Measurements from ENCODE around the gene SOCS6.
"Not testable (repeated sequence)": the region's sequence is repeated elsewhere in the genome, so short reads cannot be mapped to it uniquely, and the experiment has no call there.

The SOCS6 gene

DNA sequence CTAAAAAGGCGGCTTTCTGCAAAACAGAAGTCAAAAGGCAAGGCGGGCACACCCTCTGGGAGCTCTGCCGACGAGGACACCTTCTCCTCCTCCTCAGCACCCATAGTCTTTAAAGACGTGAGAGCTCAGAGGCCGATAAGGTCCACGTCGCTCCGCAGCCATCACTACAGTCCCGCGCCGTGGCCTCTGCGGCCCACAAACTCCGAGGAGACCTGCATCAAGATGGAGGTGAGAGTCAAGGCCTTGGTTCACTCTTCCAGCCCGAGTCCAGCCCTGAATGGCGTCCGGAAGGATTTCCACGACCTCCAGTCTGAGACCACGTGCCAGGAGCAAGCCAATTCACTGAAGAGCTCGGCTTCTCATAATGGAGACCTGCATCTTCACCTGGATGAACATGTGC is 36.1 kb downstream of the SOCS6 start:
- no peak for DNase-seq

- no peak for DNase-seq
These were observed 37.4 kb downstream of the SOCS6 start for GRCh38 chr18:70326255-70326654.

DNA sequence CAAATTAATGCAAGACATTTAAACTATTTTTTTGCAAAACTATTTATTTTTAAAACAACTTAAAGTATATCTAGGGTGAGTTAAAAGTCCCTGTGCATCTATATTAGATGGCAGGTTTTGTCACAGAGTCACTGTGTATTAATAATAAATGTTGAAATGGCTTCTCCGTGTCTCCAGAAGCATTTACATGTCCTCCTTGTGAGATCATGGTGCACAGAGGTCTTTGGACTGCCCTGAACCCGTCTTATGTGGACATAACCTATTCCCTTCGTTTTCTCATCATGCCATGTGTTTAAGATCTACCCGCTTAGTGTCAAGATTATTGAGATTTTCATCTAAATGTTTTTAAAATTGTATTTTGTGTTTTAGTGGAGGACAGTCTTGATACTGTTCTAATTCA is 39.3 kb downstream of the SOCS6 start:
- DNase-seq, result no peak

DNA sequence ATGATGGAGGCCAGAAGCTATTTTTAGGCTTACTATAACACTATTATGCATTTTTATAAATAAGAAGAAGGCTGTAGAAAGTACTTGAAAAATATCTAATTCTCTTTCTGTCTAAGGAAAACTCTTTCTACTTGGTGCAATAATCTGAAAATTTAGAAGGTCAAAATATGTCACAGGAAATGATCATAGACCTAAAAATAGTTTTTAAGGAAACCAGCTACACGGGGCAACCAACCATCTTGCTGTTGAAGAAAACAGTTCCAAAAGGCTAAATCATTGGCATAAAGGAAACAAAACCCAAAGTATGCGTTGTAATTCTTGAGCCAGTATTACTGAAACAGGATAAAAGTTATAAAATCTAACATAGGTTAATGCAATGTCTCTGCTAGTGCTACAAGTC is 40.2 kb downstream of the SOCS6 start:
- peak; percentile 44 for DNase-seq

- no peak for DNase-seq
These were observed 42.0 kb downstream of the SOCS6 start for GRCh38 chr18:70330887-70331286.

DNA sequence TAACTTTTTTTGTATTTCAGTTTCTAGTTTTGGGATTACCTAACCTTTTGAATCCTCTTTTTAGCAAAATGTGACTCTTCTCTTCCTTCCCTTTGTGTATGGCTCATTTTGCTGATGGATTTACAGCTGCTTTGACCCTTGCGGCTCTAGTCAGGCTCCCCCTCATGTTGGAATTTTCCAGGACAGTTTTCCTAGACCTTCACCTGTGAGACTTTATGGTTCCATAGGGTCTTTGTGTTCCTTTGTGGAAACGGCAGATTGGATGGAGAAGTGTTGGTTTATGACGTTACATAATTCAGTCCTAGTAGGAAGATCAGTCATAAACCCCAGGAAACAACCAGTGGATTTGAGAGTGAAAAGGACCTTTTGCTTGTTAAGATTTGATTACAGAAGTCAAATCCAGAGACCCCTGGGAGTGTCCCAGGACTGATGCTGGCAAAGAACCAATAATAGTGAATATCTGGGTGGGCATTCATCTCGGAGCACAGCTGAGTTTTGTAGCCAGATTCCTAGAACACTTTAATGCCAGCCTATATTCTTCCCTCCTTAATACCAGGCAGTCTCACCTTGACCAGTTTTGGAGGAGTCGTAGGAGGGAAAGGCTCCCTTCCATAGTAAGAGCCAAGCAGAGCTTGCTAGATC is 42.7 kb downstream of the SOCS6 start:
- no peak for DNase-seq

- peak; percentile 65 for DNase-seq
These were observed 43.8 kb downstream of the SOCS6 start for GRCh38 chr18:70332694-70333093.

GRCh38 chr18:70333316-70333715 is 44.5 kb downstream of the SOCS6 start:
- DNase-seq, result peak; percentile 19

DNA sequence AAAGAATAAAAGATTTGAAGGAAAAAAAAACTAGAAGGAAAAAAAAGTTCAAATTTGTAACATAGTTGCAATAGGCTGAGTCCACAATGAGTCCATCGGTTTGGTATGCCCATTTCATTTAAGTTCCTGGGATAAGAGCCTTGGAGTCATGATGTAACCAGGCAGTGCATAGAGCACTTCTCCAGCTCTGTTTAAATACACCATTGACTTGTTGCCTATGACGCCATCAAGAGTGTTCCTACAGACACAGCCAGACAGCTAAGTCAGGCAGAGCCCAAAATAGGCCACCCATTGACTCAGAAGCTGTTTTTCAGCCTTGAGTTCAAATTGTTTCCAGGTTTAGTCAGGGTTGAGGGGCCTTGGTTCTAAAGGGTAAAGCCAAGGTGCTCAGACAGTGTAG is 44.9 kb downstream of the SOCS6 start:
- peak; percentile 98 for DNase-seq

DNA sequence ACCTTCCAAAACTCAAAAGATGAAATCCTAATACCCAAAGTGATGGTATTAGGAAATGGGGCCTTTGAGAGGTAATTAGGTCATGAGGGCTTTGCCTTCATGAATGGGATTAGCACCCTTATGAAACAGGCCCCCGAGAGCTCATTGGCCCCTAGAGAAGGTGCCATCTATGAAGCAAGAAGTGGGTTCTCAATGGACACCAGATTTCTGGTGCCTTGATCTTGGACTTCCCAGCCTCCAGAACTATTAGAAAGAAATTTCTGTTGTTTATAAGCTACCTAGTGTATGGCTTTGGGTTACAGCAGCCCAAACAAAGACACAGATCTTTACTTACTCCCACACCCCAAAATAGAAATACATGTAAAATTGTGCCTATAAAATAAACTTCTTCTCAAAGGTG is 45.4 kb downstream of the SOCS6 start:
- no peak for DNase-seq

DNA sequence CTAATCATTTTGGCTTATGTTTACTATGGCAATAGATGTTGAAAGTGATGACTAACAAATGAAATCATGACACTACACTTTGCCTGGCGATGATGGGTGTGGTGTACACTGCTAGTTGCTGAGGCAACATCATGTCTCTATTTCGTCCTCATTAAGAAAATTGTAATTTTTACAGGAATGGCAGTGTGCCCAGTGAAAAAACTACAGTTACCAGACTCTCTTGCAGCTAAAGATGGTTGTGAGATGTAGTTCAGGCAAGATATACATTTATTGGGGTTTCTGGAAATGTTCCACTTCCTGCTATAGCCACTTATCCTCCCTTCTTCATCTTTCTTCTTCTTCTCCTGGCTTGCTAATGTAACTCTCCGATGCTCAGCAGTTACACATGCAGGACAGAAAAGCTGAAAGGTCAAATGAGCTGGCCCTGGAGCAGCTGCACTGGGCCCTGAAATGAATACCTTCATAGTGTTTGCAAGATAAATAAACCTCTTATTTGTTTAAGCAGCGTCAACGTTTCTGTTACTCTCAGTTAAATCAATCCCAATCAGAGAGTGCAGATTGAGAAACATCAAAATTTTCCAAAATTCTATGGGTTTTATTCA is 46.0 kb downstream of the SOCS6 start:
- DNase-seq, result no peak

GRCh38 chr18:70335892-70336726 is 47.3 kb downstream of the SOCS6 start:
- no peak for DNase-seq

- DNase-seq, result peak; percentile 88
These were observed 48.5 kb downstream of the SOCS6 start for GRCh38 chr18:70337139-70337972.

DNA sequence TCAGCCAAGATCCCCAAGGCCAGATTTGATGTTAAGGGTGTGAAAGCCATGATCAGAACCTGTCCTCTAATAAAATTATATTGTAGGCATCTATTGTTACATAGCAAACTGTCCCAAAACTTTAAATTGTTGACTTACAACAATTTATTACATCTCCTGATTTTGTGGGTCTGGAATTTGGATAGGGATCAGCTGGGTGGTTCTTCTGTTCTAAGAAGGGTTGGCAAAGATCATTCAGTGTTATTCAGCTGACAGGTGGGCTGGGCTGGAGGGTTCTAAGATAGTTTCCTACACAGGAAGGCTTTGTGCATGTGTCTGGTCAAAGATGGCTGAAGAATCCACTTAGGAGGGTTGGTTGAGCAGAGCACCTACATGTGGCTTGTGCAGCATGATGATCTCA is 50.0 kb downstream of the SOCS6 start:
- no peak for DNase-seq

DNA sequence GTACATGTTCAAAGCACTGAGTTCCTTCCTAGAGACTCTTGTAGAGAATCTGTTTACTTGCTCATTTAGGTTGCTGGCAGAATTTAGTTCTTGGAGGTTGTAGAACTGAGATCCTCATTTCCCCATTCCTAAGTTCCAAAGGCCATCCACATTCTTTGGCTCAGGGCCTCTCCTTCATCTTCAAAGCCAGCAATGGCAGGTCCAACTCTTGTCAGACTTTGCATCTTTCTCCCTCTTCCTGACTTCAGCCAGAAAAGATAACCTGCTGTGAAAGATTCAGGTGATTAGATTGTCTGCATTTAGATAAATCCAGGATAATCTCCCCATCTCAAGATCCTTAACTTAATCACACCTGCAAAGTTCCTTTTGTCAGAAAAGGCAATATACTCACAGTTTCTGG is 51.1 kb downstream of the SOCS6 start:
- no peak for DNase-seq

DNA sequence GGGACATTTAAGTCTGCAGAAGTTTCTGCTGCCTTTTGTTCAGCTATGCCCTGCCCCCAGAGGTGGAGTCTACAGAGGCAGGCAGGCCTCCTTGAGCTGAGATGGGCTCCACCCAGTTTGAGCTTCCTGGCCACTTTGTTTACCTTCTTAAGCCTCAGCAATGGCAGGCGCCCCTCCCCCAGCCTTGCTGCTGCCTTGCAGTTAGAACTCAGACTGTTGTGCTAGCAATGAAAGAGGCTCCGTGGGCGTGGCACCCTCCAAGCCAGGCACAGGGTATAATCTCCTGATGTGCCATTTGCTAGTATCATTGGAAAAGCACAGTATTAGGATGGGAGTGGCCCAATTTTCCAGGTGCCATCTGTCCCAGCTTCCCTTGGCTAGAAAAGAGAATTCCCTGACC is 59.6 kb downstream of the SOCS6 start:
- DNase-seq, result not testable (repeated sequence)

DNA sequence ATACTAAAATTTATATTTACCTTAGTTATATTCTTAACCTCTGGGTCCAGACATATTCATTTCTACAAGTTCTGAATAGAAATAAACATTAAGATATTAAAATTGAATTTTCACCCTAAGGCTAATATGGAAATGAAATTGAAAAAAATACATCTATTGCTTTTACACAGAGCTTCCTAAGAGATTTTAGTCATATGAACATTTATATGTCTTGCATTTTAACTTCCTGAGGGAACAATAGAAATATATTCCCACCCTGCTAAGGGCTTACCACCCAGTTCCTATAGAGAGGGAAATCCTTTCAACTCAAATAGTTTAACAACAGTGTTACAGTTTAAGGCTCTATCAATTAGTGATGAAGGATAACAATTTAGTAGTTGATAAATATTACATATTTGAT is 60.5 kb downstream of the SOCS6 start:
- DNase-seq, result no peak

- DNase-seq, result no peak
These were observed 65.2 kb downstream of the SOCS6 start for GRCh38 chr18:70354080-70354479.

DNA sequence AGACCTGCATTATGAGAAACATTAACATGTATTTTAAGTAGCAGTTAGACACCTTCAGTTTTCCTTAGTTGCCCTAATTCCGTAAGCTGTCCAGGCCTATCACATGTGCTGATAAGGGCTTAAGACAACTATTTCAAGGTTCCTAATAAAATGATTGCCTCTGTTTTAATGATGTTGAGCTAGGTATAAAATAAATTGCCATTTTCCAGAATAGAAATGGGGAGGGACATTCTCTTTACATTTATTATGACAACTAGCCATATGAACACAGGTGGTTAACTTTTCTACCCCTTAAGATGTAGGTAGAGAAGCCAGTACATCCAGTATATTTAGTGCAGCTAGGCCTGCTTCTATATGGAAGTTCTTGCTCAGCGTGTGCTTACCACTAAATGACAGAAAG is 65.9 kb downstream of the SOCS6 start:
- DNase-seq, result no peak

GRCh38 chr18:70355620-70356385 is 67.0 kb downstream of the SOCS6 start:
- DNase-seq, result no peak

DNA sequence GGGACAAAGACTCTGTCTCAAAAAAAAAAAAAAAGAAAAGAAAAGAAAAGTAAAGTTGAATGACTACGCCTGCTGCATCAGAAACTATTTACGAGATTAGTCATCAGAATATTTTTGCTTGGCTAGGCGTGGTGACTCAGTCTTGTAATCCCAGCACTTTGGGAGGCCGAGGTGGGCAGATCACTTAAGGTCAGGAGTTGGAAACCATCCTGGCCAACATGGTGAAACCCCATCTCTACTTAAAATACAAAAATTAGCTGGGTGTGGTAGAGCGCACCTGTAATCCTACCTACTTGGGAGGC is 69.2 kb downstream of the SOCS6 start:
- DNase-seq, result peak; percentile 91

DNA sequence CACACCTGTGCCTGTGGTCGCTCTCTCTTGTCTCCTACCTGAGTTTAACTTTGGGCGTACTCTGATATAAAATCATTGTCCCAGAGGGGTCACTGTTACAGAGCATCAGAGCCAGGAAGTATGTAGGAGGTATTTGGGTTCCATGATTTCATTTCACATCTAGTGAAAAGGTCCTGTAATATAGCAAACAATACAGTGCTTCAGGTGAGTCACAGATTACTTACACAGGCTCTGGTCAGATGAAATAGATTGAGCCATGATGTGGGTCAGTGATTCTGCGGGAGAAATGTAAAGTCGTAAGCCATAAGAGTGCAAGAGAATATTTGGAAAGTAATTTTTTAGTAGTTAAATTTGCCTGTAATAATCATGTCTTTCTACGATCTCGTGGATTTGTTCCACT is 70.2 kb downstream of the SOCS6 start:
- DNase-seq, result no peak
